Measurements from ENCODE around the gene STK11IP. TPM values are rescaled to one million over a fixed set of nuclear protein-coding genes. Genes with fewer than 3 reads are reported as not detected.

The STK11IP gene
- polyA plus RNA-seq, 1 donor = 17.6 TPM

DNA sequence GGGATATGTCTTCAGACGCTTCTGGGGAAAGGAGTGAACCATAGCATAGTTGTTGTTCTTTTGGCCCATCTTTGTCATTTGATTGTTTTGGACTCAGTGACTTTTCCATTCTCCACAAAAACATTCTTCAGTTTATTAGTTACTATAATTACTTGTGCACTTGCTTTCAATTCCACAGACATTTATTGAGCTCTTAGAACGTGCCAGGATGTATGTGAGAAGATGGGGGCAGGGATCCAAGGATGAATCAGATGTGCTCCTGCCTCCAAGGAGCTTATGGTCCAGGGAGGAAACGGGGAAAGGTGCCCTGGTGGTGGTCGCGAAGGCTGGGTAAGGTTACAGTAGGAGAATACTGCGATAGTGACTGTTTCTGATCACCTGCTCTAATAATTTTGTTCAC, 22.9 kb downstream of the STK11IP start:
- no peak for DNase-seq

GRCh38 chr2:219621935-219622334, 24.3 kb downstream of the STK11IP start:
- no peak for DNase-seq

GRCh38 chr2:219622472-219622871, 24.8 kb downstream of the STK11IP start:
- DNase-seq = no peak

DNA sequence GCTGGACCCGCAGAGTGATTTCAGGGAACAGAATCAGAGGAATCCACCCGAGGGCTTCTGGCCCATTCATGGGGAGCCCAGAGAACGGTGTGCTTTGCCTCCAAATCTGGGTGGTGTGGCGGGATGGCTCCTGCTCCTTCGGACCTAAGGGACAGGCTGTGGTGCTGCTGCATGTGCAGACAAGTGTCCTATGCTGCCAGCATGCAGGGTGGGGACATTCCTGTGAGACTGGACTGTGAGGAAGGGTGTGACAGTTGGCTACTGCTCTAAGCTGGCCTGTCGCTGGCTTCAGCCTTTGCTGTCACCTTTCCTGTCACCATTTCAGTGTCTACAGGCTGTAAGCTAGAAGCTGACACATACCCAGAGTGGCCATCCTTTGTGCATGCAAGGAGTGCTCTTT, 26.9 kb downstream of the STK11IP start:
- no peak for DNase-seq

DNA sequence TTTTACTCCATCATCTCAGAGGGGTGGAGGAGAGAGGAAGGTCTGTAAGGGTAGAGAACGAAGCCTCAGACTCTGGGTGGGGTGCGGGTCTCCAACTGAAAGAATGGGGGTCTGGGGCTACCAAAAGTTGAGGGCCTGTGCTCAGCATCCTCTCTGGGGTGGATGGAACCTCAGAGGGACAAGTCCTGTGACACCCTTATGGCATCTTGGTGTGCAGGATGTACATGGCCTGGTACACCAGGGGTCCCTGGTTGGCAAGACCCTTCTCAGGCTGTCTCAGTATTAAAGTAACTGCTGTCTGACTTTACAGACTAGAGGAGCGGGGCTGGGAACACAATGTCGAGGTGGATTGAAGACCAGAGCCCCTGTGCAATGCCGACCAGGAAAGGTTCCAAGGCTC, 27.5 kb downstream of the STK11IP start:
- DNase-seq = no peak

GRCh38 chr2:219626540-219626939, 28.9 kb downstream of the STK11IP start:
- DNase-seq = no peak

GRCh38 chr2:219627103-219628100, 29.7 kb downstream of the STK11IP start, which contains the start of gene SLC4A3:
SLC4A3 (plus strand) TSS chr2:219627630; CDS start chr2:219627993, 363 bp downstream.
- peak; percentile 33 for DNase-seq

DNA sequence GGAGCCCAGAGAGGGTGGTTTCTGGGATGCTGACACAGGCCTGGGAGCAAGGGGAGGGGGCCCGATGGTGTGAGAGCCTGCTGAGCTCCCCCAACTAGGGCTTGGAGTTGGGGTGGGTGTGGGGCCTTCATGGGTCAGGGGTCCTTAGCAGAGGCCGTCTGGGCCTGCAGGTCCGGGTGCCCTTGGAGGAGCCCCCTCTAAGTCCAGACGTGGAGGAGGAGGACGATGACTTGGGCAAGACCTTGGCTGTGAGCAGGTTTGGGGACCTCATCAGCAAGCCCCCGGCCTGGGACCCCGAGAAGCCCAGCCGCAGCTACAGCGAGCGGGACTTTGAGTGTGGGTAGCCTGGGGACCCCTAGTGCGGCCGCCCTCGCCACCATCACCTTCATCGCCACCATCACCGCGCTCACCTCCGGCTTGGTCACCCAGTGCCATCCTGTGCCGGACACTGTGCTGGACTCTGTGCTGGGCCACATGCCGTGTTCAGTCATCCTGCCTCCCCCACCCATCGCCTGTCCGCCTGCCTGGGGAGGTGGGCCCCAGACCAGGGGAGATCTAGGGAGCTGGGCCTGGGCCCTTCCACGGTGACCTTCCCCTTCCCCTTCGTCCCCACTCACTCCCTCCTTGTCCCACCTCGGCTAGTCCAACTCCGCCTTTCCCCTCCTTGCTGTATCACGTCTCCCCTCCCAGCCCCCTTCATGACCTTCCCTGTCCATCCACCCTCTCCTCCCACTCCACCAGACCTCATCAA, 30.8 kb downstream of the STK11IP start:
- DNase-seq = no peak

DNA sequence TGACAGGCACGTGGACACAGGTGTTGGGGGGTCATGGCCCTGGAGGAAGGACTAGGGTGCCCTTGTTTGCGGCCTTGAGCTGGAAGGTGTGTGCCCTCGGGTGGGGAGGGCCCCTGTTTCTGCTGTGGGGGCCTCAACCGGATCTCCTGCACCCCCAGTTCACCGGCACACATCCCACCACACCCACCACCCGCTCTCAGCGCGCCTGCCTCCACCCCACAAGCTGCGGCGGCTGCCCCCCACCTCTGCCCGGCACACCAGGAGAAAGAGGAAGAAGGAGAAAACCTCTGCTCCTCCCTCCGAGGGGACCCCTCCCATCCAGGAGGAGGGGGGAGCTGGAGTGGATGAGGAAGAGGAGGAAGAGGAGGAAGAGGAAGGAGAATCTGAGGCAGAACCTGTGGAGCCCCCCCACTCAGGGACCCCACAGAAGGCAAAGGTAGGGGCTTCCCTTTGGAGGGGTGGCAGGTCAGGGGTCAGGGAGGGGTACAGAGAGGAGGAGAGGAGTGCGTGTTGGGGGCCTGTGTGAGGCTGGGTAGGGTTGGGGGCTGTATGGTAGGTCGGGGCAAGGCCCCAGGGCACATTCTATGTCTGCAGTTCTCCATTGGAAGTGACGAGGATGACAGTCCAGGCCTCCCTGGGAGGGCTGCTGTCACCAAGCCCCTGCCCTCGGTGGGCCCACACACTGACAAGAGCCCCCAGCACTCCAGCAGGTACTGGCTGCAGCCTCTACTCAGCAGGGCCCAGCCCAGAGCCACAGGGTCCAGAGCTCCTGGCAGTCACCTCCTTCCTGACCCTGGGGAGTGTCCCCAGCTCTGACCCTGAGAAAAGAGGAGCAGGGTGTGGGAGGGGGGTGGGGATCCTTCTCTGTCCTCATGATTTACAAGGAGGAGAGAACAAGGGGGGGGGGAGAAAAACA, 31.6 kb downstream of the STK11IP start:
- DNase-seq = no peak

GRCh38 chr2:219629976-219630695, 32.5 kb downstream of the STK11IP start:
- DNase-seq = no peak

GRCh38 chr2:219630770-219631405, 33.2 kb downstream of the STK11IP start:
- DNase-seq = no peak

GRCh38 chr2:219631406-219631891, 33.8 kb downstream of the STK11IP start:
- DNase-seq = no peak

DNA sequence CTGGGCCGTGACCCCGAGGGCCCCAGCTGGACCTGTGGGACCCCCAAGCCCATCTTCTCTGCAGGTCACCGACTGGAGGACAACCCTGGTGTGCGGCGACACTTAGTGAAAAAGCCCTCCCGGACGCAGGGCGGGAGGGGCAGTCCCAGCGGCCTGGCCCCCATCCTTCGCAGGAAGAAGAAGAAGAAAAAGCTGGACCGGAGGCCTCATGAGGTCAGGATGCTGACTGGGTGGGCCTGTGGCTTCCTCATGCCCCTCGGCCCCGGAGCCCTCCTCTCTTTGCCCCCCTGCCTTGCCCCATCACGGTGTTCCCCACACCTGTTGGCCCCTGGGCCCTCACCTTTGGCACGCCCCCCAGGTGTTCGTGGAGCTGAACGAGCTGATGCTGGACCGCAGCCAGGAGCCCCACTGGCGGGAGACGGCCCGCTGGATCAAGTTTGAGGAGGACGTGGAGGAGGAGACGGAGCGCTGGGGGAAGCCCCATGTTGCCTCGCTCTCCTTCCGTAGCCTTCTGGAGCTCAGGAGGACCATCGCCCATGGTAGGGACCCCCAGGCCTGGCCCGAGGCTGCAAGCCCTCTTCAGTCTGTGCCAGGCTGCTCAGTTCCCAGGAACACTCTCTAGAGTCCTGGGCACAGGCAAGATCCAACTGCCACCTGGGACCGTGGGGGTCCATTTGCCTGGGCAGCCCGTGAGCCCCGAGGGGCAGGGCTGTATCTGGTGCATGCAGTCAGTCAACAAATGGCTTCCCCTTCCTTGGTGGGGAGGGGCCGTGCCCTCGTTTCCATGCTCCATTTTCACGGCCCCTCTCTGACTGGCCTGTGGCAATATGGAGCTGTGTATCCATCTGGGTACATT, 34.5 kb downstream of the STK11IP start:
- no peak for DNase-seq

DNA sequence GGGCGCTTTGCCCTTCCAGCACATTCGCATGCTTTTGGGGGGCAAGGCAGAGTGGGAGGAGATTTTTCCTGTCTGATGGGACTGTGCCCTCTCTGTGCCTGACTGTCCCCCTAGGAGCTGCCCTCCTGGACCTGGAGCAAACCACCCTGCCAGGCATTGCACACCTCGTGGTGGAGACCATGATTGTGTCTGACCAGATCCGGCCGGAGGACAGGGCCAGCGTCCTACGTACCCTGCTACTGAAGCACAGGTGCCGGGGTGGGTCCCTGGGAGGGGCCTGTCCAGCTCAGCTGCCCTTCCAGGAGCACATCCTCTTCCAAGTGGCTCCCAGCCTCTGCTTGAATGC, 35.1 kb downstream of the STK11IP start:
- DNase-seq = no peak

DNA sequence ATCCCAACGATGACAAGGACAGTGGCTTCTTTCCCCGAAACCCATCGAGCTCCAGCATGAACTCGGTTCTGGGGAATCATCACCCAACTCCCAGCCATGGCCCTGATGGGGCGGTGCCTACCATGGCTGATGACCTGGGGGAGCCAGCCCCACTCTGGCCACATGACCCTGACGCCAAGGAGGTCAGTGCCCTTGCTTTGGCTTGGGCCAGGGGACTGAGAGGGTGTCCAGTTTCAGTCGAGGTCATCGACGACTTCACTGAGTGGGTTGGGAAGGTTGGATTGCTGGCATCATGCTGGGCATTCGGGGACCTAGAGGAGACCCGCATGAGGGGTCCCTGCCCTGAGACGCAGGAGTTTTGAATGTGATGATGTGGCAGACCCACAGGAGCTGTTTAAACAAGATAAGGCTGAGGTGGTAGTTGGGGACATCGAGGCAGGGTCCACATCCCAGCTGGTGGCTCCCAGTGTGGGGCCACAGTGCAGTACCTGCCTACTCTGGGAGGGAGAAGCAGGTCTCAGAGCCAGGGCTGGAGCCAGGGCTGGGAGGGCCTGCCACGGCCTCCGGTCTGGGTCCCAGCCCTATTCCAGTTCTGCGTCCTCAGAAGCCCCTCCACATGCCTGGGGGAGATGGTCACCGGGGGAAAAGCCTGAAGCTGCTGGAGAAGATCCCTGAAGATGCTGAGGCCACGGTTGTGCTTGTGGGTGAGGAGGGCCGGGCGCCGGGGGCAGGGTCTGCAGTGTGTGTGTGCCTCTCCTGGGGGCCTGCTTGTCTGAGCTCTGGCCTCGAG, 35.8 kb downstream of the STK11IP start:
- DNase-seq = no peak

DNA sequence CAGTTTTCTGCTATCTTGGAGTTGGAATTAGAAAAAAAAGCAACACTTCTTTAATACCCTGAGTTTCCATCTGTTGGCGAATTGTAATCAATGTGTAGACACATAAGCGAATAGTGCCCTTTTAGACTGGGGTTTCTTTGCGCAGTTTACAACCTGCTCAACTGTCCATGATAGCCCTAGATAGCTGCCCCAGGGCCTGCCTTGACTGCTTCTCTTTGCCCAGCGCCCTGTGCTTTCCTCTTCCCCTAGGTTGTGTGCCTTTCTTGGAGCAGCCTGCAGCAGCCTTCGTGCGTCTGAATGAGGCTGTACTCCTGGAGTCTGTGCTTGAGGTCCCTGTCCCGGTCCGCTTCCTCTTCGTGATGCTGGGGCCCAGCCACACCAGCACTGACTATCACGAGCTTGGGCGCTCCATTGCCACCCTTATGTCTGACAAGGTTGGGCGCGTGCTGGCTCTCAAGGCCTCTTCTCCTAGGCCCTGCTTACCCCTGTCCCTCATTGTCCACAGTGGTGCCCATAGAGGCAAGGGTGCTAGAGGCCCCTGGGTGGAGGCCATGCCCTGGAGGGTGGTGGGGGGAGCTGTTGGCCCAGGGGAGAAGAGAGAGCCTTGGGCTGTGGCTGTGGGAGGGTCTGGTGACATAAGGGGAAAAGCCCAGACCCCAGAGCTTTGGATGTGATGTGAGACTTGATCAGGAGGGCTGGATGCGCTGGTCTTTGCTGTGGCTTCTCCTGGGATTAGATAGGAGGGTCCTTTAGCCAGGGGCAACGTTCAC, 36.7 kb downstream of the STK11IP start:
- no peak for DNase-seq

DNA sequence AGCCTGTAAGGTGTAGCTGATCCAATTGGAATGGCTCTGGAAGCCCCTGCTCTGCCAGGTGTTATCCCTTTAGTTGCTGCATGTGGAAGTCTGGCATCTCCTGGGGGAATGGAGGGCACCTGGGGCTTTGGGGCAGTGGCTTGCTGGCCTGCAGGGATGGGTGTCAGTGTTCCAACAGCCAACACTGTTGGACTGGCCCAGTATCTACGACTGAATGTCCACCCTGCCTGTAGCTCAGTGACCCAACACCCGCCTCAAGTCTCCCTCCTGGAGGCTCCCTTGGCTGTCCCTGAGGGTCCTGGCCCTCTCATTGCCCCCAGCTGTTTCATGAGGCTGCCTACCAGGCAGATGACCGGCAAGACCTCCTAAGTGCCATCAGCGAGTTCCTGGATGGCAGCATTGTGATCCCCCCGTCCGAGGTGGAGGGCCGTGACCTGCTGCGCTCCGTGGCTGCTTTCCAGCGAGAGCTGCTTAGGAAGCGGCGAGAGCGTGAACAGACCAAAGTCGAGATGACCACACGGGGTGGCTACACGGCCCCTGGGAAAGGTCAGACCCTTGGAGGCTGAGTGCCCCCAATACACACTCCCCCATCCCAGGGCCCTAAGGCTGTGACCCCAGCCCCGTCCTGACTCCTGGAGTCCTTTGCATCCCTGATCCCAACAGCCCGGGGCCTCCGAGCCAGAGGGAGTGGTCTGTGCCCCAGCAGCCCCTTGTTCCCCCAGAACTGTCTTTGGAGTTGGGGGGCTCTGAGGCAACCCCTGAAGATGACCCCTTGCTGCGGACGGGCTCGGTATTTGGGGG, 37.5 kb downstream of the STK11IP start:
- no peak for DNase-seq
